Measurements from ENCODE around the gene MYO1G.
"Not testable (repeated sequence)": the region's sequence is repeated elsewhere in the genome, so short reads cannot be mapped to it uniquely, and the experiment has no call there.

Gene MYO1G

GRCh38 chr7:44978511-44979366 is at the start of gene MYO1G:
Gene MYO1G (minus strand): TSS chr7:44979015. CDS start chr7:44978961, 54 bp downstream.
- in situ Hi-C loops (cut with HindIII; ENCODE audit: low sequenced_read_pairs) = no loop called here

GRCh38 chr7:45028138-45028919 is 49.5 kb upstream of the MYO1G start:
- in situ Hi-C loops (cut with HindIII; ENCODE audit: low sequenced_read_pairs) = no loop called here

GRCh38 chr7:45027774-45028114 is 48.9 kb upstream of the MYO1G start:
- in situ Hi-C loops (cut with HindIII; ENCODE audit: low sequenced_read_pairs) = no loop called here

GRCh38 chr7:45026984-45027773 is 48.4 kb upstream of the MYO1G start:
- in situ Hi-C loops (cut with HindIII; ENCODE audit: low sequenced_read_pairs) = no loop called here

- in situ Hi-C loops (cut with HindIII; ENCODE audit: low sequenced_read_pairs) = no loop called here
Measured at GRCh38 chr7:45026013-45026412, 47.2 kb upstream of the MYO1G start.

- in situ Hi-C loops (cut with HindIII; ENCODE audit: low sequenced_read_pairs) = not testable (repeated sequence)
Measured at GRCh38 chr7:45025473-45025872, 46.7 kb upstream of the MYO1G start.

GRCh38 chr7:45024126-45024744 is 45.4 kb upstream of the MYO1G start:
- in situ Hi-C loops (cut with HindIII; ENCODE audit: low sequenced_read_pairs) = no loop called here

GRCh38 chr7:45021604-45022296 is 42.9 kb upstream of the MYO1G start:
- in situ Hi-C loops (cut with HindIII; ENCODE audit: low sequenced_read_pairs) = no loop called here

GRCh38 chr7:45020915-45021314 is 42.1 kb upstream of the MYO1G start:
- in situ Hi-C loops (cut with HindIII; ENCODE audit: low sequenced_read_pairs) = no loop called here

- in situ Hi-C loops (cut with HindIII; ENCODE audit: low sequenced_read_pairs) = no loop called here
Measured at GRCh38 chr7:45017253-45017652, 38.4 kb upstream of the MYO1G start.

- in situ Hi-C loops (cut with HindIII; ENCODE audit: low sequenced_read_pairs) = no loop called here
Measured at GRCh38 chr7:45015313-45015712, 36.5 kb upstream of the MYO1G start.

GRCh38 chr7:45013465-45013967 is 34.7 kb upstream of the MYO1G start:
- in situ Hi-C loops (cut with HindIII; ENCODE audit: low sequenced_read_pairs) = no loop called here

- in situ Hi-C loops (cut with HindIII; ENCODE audit: low sequenced_read_pairs) = no loop called here
Measured at GRCh38 chr7:45007571-45008328, 28.9 kb upstream of the MYO1G start.

- in situ Hi-C loops (cut with HindIII; ENCODE audit: low sequenced_read_pairs) = no loop called here
Measured at GRCh38 chr7:45007106-45007505, 28.3 kb upstream of the MYO1G start.

- in situ Hi-C loops (cut with HindIII; ENCODE audit: low sequenced_read_pairs) = no loop called here
Measured at GRCh38 chr7:45003789-45004188, 25.0 kb upstream of the MYO1G start.

- in situ Hi-C loops (cut with HindIII; ENCODE audit: low sequenced_read_pairs) = no loop called here
Measured at GRCh38 chr7:45001826-45002225, 23.0 kb upstream of the MYO1G start.

GRCh38 chr7:45001138-45001694 is 22.4 kb upstream of the MYO1G start:
- in situ Hi-C loops (cut with HindIII; ENCODE audit: low sequenced_read_pairs) = no loop called here

GRCh38 chr7:45000093-45001032 is 21.5 kb upstream of the MYO1G start, which contains the start of gene CCM2:
Gene CCM2 (plus strand): TSS chr7:45000201. CDS start chr7:45000334, 133 bp downstream.
- in situ Hi-C loops (cut with HindIII; ENCODE audit: low sequenced_read_pairs) = no loop called here

Data from DLD1 (cell line).